Activated T-cell treated with anti-CD3 and anti-CD28 coated beads, Interleukin-2, amount 50 U/mL, for 48 hours (primary cell): ENCODE results near the gene ZNF385B.
"Not testable (repeated sequence)": the region's sequence is repeated elsewhere in the genome, so short reads cannot be mapped to it uniquely, and the experiment has no call there.

Experiments
- DNase-seq, 2 experiments: peaks; one replicate each; pipeline ENCODE4 v3.0.0-alpha.2; 2020

ZNF385B gene

DNA sequence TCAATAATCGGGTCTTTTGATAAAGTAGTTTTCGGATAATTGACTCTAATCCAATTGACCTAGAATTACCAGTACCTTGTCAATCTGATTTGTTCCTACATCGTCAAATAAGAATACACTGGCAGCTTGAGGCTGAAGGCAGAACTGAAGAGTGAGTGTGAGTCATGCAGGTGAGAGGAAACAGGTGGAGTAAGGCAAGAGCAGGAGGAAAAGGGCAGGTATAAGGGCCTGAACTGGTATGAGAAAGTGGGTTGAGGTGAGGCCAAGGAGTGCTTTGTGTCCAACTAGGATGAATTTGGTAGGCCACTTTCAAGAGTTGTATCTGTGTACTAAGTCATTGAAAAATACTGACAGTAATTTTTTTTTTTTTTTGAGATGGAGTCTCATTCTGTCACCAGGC lies 186.0 kb downstream of the ZNF385B start:
- no peak for DNase-seq

DNA sequence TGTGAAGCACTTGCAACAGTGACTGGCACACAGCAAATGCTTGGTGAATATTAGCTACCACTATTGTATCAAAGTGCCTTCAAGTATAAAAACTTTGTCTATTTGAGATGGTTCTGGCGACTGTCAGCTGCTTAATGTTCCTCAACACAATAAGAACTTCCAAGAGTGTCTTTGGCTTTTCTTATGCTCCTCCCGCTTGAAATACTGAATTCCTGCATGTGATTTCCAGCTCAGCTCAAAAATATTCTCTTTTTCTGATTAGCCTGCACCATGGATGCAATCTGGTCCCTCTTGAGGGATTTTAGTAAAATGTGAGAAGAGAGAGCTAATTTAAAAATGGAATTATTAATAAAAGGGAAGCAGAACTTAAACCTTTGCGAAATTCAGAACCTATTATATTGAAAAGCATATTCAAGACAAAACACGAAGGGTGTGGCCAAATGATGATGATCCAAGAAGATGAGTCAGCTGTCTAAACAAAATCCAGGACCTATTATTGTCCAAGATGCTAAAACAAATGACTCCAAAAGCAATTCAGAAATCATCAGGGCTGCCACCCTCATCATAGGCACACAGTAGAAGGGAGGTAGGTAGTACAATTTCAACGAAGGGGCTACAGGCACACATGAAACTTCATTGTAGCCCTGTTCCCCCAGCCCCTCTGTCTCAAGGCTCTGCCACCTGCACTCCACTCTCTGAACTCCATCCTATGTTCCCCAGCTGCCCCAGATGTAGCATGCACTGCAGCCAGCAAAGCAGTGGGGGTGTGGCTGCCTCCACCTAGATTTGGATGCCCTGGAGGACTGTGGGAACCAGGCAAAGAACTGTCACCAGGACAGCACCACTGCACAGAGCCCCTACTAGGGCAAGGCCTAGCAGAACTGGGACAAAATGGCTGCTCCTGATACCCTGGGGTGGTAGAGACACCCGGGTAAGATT lies 190.1 kb downstream of the ZNF385B start:
- DNase-seq = no peak

DNA sequence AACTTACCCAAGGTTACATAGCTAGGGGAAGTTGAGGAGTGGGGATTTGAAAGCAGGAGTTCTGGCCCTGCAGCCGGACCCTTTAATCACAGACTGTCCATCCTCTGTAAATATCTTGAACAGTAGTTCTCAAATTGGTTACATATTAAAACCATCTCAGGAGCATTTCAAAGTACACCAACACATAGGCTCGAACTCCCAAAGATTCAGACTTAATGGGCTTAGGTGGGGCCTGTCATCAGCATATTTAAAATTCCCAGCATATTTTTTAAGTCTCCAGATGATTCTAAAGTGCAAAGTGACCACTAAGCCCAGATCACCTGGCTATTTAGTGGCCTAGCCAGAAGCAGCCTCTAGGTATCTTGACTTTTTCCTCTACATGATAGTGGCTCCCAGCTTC lies 192.2 kb downstream of the ZNF385B start:
- no peak for DNase-seq

DNA sequence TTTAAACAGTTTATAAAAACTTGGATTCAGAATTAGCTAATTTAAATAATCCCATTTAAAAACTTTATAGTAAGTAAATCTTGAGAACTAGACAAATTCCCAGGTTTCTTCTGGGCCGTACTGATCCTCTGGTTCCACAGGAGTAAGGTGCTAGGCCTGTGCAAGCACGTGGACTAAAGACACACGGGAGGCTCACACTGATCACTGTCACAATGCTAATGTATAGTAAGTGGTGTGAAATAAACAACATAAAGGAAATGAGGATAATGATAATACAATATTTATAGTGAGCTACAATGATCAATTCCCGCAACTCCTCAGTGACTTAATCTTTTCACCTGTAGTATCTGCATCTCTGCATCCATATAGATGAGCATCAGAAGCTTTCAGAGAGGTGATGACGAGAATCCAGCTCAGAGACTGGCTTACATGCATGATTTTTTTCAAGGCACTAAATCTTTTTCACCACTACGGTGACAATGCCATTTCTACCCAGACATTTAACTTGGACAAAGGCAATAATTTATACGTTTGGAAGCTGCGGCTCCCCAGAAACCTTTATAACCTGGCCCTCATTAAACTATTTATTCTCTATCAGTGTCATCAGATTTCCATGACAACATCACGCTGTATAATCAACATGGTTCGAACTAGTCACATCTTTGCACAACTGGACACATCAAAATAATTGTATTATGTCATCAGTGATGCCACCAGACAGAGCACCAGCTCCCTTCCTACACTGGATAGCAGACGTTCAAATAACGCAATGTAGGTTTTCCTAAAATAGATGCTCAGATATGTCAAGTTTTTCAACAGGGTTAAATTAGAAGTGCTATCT lies 196.2 kb downstream of the ZNF385B start:
- no peak for DNase-seq

DNA sequence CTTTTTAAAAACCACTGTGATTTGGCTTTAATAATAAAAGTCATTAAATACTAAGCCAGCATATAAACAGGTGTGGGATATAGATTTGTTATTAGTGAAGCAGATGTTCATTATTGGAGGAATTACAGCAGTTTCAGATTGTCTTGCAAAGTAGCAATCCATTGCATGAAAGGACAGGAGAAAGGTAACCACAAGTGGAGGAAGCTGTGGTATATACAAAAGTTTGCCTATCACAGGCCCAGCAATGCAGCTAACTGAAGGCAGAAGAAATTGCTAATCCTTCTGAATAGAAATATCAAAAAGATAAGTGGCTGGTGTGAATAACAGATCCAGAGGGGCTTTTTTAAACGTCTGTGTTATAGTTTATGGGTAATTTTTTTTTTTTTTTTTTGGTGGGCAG lies 199.4 kb downstream of the ZNF385B start:
- no peak for DNase-seq

DNA sequence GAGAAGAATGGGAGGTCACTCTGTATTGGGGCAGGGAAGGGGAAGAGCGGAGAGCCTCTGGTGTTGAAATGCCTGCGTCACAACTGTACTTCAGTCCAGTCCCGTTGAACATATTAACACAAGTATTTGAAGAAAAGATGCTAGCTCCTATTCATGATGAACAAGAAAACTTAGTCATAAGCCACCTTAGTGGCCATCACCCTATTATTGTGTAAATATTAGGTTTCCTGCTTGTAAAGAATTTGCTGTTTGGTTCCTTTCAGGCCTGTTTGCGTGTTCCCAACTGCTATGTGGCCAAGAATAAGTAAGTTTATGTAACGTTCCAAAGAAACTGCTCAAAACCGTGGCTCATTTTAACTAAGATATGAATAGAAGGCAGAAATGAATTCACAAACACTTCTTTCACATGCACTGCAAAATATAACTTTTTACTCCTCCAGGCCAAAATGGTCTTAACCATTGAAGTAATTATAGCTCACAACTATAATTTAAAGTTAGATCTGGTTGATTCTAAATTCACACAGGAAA lies 204.3 kb downstream of the ZNF385B start:
- no peak for DNase-seq

DNA sequence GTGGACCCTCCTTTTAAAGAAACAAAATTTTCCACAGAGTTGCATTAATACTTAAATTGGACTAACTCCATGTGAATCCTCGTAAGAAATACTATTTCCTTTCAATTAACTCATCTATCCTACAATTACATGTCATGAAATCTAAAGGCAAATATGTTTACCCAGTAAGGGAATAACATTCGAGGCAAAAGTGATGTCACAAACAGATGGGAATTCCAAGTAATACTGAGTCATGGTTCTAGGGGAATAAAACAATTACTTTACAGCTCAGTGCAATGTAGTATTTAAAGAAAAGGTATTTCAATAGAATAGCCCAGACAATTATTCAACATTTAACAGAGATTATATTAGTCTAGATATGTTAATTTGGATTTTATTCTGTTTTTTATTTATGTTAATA lies 205.8 kb downstream of the ZNF385B start:
- DNase-seq = no peak

DNA sequence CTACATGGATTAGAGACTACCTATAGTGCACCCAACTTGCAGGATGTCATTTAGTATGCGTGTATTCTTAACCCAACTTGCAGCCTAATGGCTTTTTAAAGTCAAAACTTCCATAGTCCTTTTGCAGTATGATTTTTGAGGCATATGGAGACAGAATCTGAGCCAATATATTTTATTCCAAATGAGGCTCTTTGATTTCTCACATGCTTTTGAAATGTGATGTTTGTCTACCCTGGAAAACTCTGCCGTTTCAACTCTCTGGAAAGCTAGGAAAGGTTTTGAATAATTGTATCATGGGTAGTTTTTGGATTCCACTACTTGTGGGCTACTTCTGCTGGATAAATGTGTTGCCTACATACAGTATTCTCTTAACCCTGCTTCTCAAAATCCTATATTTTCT lies 206.6 kb downstream of the ZNF385B start:
- no peak for DNase-seq

DNA sequence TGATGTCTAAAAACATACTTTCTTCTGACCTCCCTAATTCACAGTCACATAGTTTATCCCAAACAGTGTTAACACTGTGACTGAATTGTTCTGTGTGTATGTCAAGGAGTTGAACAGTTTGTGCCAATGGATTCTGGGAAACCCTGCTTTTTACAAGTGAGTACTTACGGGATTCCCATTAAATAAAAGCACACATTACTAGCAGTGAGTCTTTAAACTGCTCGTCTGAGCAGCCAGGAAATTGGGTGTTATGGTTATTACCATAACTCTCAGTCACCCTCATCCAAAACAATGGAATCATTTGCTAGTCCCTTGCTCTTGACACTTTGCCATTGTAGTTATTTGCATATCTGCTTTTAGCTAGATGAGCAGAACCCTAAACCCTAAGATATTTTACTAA lies 209.1 kb downstream of the ZNF385B start:
- no peak for DNase-seq

DNA sequence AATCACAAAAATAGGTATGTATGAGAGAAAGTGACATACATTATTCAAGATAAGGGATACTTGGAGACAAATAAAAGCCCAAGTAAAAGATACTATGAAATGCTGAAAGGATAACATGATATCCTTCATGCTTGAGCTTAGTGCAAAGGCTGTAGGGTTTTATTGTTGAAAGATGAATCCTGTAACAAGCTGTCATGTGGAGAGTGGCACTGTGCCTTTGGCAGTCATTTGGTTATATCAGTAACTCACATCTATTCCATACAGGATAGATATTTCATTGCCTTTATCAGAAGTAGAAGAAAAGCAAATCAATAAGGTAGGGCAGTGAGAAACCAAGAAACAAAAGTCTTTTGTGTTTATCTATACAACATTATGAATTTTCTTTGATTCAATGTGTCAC lies 211.0 kb downstream of the ZNF385B start:
- DNase-seq = no peak

DNA sequence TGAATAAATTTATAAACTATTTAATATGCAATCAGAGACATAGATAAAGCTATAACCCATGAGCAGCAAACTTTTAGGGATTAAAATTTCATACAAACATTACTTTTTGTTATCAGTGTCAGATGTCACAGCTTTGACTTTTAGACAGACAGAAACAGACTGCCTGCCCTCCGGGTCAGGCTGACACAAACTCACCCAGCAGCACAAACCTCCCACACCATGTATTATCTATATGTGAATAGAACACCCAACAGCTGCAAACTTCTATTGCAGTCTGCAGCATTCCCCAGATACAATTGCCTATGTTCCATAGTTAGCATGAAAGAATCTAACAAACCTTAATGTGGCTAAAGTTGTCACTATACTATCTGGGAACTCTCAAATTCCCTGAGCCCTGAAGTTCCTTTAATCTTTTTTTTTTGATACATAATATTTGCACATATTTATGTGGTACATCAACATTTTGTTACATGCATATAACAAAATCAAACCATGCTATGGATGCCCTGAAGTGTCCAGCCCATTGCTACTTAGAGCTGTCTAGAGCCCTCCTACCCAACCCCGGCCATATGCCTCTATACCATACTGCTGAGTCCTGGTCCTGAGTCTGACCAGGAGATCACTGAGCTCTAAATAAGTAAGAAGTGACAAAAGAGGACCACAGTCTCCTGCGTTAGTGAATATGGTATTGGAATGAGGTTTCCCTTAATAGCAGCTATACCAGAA lies 214.4 kb downstream of the ZNF385B start:
- no peak for DNase-seq

DNA sequence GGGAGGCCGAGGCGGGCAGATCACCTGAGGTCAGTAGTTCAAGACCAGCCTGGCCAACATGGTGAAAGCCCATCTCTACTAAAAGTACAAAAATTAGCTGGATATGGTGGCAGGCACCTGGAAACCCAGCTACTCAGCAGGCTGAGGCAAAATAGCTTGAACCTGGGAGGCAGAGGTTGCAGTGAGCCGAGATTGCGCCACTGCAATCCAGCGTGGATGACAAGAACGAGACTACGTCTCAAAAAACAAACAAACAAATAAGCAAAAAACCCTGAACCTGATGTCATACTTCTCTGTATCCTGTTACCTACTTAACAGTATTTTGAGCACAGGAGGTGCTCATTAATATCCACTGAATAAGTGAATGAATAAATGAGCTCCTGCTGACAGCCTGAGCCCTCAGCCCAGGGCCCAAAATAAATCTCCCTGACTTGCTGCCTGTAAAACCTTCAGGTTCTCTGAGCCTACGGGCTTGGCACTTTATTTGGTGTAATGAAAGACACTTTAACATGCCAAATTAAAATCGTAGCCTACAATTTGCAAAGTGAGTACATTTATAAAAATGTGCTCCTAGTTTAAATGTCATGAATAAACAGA lies 215.1 kb downstream of the ZNF385B start:
- DNase-seq = no peak

DNA sequence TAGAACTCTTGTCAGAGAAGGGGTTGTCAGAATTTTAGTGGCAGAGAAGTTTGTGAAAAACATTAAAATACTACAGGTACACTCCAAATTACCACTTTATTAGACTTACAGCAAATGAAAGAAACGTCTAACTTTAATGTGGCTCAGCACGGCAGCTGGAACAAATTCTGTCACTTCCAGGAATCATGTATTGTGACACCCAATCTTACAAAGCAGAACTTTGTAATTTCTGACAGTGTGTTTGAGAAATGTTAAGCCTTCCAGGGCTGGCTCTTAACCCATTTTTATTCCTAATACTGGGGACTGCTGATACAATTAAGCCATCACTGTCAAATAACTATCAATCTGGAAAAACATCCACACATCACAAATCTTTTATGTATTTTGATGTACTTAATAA lies 216.4 kb downstream of the ZNF385B start:
- DNase-seq = no peak

DNA sequence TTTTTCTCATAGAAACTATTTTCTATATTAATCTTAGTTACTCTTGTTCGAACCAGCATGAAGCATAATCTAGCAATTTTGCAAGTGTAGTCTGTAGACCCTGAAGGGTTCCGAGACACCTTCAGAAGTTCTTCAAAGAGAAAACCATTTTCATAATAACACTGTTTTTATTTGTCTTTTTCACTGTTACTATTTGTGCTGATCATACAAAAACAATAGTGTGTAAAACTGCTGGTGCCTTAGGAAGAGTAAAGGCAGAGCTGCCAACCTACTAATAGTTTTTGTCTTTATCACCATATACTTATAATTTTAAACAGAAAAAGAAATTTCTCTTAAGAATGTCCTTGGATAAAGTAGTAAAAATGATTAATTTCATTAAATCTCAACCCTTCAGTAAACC lies 218.9 kb downstream of the ZNF385B start:
- no peak for DNase-seq

DNA sequence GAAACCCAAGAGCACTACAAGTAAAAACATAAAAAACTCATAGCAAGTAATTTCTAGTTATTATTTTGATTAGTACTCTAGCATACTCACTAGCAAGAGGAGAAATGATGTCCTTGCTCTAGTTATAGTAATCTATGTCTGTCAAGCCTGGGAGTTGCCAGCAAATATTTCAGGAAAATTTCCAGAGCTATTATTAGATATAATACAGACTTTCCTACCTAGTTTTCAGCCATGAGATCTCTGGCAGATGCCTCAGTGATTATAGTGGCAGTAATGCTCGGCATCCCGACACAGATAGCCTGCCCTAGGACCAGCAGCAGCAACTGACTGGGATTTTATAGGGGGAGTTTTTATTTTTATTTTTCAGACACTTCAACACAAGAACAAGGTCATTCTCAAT lies 224.4 kb downstream of the ZNF385B start:
- no peak for DNase-seq

DNA sequence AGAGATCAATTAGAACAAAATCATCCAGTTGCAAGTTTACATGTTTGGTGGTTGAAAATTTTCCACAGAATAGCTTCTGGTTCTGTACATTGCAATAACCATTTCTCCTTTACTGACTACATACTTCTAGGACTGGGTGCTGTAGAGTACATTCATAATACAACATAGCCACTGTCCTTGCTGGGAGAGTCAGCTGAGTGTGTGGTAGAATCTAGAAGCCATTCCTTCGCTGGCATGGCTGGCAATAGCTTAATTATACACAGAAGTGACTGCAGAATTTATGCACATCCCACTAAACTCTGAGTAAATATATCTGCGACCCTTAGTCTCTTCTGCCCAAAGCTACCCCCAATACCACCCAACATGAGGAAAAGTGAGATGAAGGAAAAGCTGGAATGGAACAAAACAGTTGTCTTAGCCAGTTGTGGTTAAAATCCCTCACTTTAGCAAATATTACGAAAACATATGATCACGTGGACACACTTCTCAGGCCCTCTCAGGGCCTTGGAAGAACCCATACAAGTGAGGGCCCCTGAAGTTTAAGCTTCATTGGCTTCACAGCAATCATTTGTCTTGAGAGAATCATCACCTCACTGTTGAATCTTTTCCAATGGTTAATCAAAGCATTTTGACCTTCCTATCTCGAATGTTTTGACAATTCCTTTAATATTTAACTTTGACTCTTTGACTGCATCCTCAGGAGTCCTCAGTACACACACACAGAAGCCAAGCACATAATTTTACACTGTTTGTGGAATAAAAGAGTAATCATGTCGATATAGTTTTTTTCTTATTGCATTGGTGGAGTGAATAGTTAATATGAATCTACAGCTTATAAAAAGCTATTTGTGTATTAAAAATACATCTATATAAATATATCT lies 225.1 kb downstream of the ZNF385B start:
- no peak for DNase-seq

DNA sequence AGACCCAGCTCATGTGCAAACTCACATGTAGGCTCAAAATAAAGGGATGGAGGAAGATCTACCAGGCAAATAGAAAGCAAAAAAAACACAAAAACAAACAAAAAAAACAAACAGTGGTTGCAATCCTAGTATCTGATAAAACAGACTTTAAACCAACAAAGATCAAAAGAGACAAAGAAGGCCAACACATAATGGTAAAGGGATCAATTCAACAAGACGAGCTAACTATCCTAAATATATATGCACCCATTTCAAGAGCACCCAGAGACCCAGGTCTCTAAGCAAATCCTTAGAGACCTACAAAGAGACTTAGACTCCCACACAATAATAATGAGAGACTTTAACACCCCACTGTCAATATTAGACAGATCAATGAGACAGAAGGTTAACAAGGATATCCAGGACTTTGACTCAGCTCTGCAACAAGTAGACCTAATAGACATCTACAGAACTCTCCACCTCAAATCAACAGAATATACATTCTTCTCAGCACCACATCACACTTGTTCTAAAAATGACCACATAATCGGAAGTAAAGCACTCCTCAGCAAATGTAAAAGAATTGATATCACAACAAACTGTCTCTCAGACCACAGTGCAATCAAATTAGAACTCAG lies 229.5 kb downstream of the ZNF385B start:
- not testable (repeated sequence) for DNase-seq

DNA sequence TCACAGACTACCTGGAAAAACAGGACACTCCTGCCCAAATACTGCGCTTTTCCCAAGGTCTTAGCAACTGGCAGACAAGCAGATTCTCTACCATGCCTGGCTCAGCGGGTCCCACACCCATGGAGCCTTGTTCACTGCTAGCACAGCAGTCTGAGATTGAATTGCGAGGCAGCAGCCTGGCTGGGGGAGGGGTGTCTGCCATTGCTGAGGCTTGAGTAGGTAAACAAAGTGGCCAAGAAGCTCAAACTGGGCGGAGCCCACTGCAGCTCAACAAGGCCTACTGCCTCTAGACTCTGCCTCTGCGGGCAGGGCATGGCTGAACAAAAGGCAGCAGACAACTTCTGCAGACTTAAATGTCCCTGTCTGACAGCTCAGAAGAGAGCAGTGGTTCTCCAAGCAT lies 231.6 kb downstream of the ZNF385B start:
- not testable (repeated sequence) for DNase-seq

DNA sequence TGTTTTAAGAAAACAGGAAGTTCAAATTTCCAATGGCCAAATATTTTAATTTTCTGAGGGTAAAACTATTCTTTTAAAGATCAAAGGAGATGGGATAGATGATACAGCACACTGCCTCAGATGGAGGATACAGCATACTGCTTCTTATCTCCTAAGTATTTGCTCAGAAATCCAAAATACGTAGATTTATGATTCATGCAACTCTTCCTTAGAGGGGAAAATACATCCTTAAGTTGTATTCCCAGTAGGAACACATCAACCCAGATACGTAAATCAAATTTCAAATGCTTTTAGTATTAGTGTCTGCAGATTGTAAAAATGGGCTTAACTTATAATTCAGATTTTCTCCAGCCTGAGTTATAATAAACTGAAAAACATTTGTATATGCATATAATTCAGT lies 235.2 kb downstream of the ZNF385B start:
- DNase-seq = no peak

DNA sequence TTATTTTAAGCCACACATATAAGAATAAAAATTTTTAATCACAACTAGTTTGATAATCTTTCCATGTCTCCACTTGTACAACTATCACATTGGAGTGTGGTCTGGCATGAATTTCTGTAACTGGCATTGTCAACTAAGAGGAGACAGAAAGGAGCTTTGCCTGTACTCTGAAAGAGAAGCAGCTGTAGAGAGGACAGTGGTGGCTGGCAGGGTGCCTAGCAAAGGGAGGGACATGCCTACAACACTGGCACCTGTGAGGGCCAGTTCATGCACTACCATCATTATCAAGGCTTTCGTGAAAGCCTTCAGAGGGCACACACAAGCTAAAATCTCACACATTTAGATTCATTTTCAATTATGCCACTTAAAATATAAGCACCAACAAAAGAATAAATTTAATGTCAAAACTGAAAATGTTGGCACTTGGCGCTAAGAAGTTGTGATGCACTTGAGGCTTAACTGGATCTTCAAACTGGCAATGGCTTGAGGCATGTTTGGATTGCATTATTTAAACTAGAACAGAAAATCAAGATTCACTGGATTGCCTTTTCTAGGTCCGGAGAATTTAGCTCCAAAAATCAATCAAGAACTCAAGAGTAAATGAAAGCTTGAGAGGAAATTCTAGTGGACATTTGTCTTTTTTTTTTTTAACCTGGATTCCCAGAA lies 238.6 kb downstream of the ZNF385B start:
- no peak for DNase-seq

DNA sequence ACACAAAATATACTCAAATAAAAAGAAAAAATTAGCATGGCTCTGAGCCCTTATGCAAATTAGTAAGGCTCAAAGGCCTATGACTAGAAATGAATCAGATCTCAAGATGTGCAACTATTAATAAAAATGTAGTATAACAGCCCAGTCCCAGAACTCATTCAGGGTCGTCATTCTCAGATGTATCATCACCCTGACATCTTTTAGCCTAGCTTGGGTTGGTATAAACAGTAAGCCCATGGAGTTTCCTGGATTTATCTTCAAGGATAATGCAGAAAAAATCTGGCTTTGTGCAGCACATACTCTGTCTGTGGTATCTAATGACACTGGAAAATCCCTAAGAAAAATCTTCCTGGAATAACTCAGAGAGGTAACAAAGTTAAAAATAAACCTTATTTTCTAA lies 239.3 kb downstream of the ZNF385B start:
- no peak for DNase-seq
